Stimulated activated CD8-positive, alpha-beta memory T cell treated with anti-CD3 and anti-CD28 coated beads, Interleukin-4, amount 100 ng/mL, for 24 hours (primary cell): Measurements from ENCODE around the gene EFCAB8.
A peak's percentile ranks its signal among the peaks of the same experiment; 100 is the strongest.
"Not testable (repeated sequence)": the region's sequence is repeated elsewhere in the genome, so short reads cannot be mapped to it uniquely, and the experiment has no call there.

Source experiments
- DNase-seq: peaks from one replicate; pipeline ENCODE4 v3.0.0-alpha.2; 2020; ENCODE audit warnings: low read depth

EFCAB8 gene

GRCh38 chr20:32972181-32973076 is 113.7 kb downstream of the EFCAB8 start:
- DNase-seq: peak; percentile 67

- DNase-seq: no peak
Measured at GRCh38 chr20:32973077-32973717, 114.5 kb downstream of the EFCAB8 start.

GRCh38 chr20:32974204-32975064 is 115.7 kb downstream of the EFCAB8 start:
- DNase-seq: not testable (repeated sequence)

DNA sequence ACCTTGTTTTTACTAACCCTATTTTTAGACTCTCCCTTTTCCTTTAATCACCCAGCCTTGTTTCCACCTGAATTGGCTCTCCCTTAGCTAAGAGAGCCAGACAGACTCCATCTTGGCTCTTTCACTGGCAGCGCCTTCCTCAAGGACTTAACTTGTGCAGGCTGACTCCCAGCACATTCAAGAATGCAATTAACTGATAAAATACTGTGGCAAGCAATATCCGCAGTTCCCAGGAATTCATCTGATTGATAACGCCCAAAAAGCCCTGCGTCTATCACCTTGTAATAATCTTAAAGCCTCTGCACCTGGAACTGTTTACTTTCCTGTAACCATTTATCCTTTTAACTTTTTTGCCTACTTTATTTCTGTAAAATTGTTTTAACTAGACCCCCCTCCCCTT is 116.4 kb downstream of the EFCAB8 start:
- not testable (repeated sequence) for DNase-seq

- DNase-seq: no peak
Measured at GRCh38 chr20:32975698-32976674, 117.3 kb downstream of the EFCAB8 start.

DNA sequence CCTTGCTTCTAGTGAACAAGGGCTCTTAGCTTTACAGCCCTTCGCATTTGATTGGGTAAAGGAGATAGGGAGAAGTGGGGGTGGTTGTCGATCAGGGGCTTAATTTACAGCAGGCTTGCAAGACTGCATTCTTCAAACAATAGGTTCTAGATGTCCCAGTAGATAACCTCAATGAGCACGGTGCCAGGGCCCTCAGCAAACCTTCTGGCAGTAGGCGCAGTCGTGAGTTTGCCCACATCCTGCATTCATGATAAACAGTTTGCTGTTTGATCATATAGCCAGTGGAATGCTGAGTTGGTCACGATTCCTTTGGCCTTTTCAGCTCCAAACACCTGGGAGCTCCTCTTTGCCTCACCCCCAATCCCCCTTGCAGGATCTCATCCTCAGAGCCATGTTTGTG is 118.0 kb downstream of the EFCAB8 start:
- no peak for DNase-seq

GRCh38 chr20:32977281-32978008 is 118.7 kb downstream of the EFCAB8 start:
- DNase-seq: no peak

- DNase-seq: no peak
Measured at GRCh38 chr20:32978009-32978335, 119.2 kb downstream of the EFCAB8 start.

- DNase-seq: no peak
Measured at GRCh38 chr20:32979201-32979998, 120.7 kb downstream of the EFCAB8 start.

DNA sequence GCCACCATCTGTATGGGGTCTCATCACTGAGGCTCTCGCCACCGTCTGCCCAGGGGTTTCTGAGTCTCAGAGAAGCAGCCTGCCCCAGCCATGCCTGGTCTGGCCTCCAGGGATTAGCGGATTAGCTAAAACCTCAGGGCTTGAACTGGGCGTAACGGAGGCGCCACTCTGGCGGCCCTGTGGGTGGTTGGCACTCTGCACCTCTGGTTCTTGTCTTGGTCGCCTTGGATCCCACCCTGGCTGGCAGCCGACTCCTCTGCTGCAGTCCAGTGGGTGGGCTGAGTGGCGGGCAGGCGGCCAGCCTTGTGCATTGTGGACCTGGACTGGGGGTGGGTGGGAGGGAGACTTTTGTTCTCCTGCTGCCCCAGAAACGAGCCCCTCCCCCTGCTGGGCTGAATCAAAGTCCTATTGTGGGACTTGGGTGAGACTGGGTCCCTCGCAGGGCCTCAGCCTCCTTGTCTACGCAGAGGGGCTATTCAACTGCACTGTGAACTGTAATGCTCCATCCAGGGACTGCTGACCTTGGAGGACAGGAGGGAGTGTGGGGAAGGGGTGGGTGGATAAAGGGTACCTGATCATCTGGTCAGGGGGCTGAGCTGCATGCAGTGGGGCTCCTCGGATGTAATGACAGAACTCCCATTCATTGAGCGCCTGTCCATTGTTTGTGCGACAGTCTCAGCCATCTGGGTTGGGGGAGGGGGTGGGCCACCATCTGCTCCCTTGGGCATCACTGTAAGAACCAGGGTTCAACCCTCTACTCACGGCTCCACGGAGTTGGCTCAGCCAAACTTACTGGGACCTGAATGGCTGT is 121.6 kb downstream of the EFCAB8 start:
- no peak for DNase-seq

DNA sequence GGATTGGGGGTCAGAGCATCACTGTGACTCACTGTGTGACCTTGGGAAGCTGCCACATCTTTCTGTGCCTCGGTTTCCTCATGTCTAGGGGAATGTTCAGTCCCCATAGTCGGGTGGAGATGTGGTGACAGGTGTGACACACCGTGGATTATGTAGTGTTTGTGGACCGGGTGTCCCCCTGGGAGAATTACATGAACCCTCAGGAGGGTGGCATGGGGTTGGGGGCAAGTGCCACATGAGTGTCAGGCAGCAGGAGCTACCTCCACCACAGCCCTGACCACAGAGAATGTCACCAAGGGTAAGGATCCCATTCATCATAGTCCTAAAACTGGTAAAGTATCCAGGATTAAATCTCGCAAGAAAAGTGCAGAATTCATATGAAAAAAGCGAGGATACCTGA is 122.3 kb downstream of the EFCAB8 start:
- DNase-seq: no peak

- no peak for DNase-seq
Measured at GRCh38 chr20:32982617-32983458, 124.1 kb downstream of the EFCAB8 start.

DNA sequence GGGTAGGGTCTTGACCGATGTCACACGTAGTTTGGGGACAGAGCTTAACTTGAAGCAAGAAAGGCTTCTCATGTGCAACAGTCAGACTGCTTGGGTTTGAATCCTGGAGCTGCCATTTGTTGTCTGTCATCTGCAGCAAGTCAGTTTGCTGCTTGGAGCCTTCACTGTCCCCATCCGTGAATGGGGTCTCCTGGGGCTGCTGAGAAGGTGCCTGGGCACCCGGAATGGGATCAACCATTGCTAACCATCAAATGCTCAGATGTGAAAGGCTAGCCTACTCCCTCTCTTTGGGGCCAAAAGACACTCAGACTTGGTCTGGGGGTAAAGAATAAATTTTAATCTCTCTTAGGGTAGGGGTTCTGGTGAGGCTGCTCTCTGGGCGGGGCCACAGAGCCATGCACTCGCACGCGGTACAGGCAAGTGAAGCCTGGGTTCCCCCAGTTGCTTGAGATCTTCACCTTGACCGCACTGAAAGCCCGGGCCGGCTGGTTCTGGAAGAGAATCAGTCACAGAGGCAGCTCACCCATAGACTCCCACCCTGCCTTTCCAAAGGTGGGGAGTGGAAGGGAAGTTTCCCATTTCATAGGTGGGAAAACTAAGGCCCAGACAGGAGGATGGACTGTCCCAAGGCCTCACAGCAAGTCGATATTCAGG is 124.9 kb downstream of the EFCAB8 start:
- DNase-seq: no peak

GRCh38 chr20:32984196-32984595 is 125.5 kb downstream of the EFCAB8 start:
- no peak for DNase-seq

DNA sequence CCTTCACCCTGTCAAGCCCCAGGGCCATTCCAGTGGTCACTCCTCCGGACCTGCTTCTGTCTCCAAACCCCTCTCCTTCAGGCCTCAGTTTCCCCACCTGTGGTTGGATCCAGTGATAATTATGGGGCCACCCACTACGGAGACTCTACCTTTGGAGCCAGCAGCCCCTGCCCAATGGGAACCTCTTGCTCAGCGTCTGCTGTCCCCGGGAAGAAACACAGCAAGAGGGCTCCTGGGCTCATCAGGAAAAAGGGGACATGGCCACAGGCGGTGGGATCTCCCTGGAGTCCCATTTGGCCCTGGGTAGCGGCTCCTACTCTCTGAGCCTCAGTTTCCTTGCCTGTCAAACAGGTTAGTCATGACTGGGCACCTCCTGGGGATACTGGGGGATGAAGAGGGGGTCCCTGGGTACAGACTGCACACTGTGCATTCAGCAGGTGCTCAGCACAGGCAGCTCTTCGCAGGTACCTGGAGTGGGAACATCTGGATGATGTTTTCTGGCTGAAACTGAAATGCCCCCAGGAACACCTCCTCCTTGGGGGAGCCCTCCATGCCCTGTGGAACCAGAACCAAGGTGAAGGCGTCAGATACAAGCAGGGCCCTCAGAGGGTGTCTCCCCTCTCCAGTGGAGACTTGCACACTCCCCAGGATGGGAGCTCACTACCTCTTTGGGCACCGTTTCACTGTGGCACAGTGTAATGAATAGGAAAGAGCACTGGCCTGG is 126.1 kb downstream of the EFCAB8 start:
- no peak for DNase-seq

GRCh38 chr20:32985596-32985995 is 126.9 kb downstream of the EFCAB8 start:
- DNase-seq: no peak
